ENCODE results near the gene AOPEP.

AOPEP gene

GRCh38 chr9:95105519-95106287, 379.2 kb downstream of the AOPEP start:
- no peak for DNase-seq

GRCh38 chr9:95107001-95107749, 380.7 kb downstream of the AOPEP start:
- DNase-seq, result no peak

- no peak for DNase-seq
These were observed 381.5 kb downstream of the AOPEP start for GRCh38 chr9:95107976-95108375.

GRCh38 chr9:95108777-95109176, 382.3 kb downstream of the AOPEP start:
- DNase-seq, result no peak

- no peak for DNase-seq
These were observed 383.0 kb downstream of the AOPEP start for GRCh38 chr9:95109456-95109855.

GRCh38 chr9:95110921-95111525, 384.5 kb downstream of the AOPEP start:
- DNase-seq, result no peak

GRCh38 chr9:95111716-95112115, 385.2 kb downstream of the AOPEP start:
- DNase-seq, result no peak

- no peak for DNase-seq
These were observed 386.2 kb downstream of the AOPEP start for GRCh38 chr9:95112436-95113280.

GRCh38 chr9:95115104-95115503, 388.6 kb downstream of the AOPEP start:
- DNase-seq, result no peak

GRCh38 chr9:95116002-95116807, 389.7 kb downstream of the AOPEP start:
- DNase-seq, result no peak

- no peak for DNase-seq
These were observed 390.3 kb downstream of the AOPEP start for GRCh38 chr9:95116808-95117204.

GRCh38 chr9:95118596-95118995, 392.1 kb downstream of the AOPEP start:
- DNase-seq, result no peak

GRCh38 chr9:95120781-95121370, 394.4 kb downstream of the AOPEP start:
- no peak for DNase-seq

- no peak for DNase-seq
These were observed 398.3 kb downstream of the AOPEP start for GRCh38 chr9:95124582-95125367.

- no peak for DNase-seq
These were observed 399.2 kb downstream of the AOPEP start for GRCh38 chr9:95125652-95126051.

GRCh38 chr9:95126739-95127138, 400.2 kb downstream of the AOPEP start:
- no peak for DNase-seq

- peak; percentile 70 for DNase-seq
These were observed 401.0 kb downstream of the AOPEP start for GRCh38 chr9:95127249-95128176.

- no peak for DNase-seq
These were observed 401.7 kb downstream of the AOPEP start for GRCh38 chr9:95128177-95128524.

GRCh38 chr9:95129476-95130291, 403.2 kb downstream of the AOPEP start:
- no peak for DNase-seq
